NCI-H460 (cell line): ENCODE results near the gene SAPCD2. TPM values are rescaled to one million over a fixed set of nuclear protein-coding genes. Genes with fewer than 3 reads are reported as not detected.

ENCODE experiments used
- DNase-seq: peaks from one replicate; pipeline ENCODE4 v3.0.0-alpha.2; 2016; ENCODE audit warnings: low read depth; ENCODE audit errors: extremely low read depth
- total RNA-seq: library from RNA; depleted of rRNA; stranded (reverse); fragments of >200 nt; shearing (Covaris generic); gene quantifications from 2 replicates; pipeline ENCODE4 v1.2.3, GENCODE V29; 2014

The SAPCD2 gene
- total RNA-seq, 1 experiment from 2014 or later, result 32.4 TPM

DNA sequence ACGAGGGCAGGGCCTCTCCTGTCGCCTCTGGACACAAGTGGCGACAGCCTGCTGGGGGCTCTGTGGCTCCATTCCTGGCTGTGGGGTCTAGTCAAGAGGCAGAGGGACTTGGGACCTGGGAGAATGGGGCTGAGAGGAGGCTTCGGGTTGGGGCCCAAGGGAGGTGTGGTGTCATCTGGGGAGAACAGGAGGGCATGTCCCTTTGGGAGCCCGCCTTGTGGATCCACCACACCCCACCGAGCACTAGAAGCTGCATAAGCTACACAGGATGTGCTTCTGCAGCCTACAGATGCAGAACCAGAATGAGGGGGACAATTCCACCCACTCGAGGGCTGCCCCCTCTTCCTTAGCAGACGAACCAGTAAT lies 12.6 kb upstream of the SAPCD2 start:
- DNase-seq, result no peak

DNA sequence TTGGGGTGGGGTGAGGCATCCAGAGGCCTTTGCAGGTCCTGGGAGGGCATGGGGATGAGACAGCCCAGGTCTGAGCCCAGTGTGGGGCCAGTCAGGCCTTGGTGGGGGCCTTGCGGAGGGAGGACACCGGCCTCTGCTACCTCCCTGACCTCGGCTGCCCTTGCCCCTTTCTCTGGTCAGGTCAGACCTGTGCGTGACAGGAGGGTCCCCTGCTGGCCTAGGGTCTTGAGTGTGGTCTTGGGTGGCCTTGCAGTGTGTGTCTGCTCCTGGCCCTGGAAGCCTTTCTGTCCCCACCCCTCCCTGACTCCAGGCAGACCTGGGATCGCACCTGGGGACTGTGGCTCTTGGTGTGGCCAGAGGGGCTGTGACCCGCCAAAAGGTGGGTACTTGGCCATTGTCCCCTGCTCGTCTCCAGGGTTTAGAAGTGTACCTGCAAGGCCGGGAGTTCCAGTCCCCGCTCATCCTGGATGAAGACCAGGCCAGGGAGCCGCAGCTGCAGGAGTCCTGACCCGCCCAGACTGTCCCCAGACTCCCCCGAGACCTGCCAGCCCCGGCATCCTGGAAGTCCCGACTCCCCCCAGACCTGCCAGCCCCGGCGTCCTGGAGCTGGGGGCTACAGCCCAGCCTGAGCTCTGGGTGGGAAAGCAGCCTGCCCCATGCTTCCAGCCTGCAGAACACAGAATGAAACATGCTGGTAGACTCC lies 12.0 kb upstream of the SAPCD2 start:
- DNase-seq, result no peak

DNA sequence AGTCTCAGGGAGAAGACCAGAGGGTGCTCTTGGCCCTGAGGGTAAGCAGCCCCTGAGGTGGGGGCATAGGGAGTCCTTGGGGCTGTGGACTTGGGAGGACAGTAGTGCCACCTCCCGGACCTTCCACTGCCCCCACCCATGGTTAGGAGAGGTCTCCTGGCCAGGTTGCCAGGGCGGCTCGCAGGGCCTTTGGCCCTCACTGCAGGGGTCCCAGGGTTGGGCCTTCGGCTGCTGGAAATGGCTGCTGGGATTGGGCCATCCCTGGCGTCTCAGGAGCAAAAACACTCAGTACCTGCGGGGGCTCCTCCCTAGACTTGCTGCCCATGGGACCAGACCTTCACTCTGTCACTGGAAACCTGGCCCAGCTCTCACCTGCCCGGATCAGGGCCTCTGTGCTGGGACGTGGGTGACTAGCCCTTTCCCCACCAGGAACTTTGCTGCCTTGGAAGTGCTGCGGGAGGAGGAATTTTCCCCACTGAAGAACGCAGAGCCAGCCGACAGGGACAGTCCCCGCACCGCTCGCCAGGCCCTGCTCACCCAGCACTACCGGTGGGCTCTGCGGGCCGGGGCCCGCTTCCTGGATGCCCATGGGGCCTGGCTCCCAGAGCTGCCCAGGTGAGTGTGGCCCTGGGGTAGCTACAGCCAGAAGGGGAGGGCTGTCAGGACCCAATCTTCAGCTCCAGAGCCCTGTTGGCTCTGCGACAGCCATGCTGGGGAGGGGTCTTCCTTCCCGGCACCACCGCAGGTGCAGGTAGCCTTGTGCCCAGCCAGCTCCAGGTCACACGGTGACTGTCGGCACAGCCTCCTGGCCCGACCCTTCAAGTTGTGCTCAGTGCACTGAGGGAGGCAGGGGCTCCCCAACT lies 10.1 kb upstream of the SAPCD2 start:
- DNase-seq, result no peak

DNA sequence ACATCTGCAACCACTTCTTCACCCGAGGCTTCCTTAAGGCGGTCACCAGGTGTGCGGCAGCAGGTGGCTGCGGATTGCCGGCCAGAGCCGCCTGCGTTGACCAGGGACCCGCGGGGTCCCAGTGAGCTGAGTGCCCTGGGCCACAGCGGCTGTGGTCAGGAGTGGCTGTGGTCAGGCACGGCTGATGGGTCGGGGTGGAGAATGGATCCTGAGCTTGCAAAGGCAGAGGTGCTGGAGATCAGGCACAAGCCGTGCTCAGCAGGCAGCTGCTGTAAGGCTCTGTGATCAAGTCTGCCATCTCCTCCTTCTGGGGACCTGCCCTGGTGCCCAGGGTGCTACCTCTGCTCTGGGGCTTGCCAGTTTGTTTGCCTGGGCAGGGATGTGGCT lies 9.0 kb upstream of the SAPCD2 start:
- DNase-seq, result no peak

DNA sequence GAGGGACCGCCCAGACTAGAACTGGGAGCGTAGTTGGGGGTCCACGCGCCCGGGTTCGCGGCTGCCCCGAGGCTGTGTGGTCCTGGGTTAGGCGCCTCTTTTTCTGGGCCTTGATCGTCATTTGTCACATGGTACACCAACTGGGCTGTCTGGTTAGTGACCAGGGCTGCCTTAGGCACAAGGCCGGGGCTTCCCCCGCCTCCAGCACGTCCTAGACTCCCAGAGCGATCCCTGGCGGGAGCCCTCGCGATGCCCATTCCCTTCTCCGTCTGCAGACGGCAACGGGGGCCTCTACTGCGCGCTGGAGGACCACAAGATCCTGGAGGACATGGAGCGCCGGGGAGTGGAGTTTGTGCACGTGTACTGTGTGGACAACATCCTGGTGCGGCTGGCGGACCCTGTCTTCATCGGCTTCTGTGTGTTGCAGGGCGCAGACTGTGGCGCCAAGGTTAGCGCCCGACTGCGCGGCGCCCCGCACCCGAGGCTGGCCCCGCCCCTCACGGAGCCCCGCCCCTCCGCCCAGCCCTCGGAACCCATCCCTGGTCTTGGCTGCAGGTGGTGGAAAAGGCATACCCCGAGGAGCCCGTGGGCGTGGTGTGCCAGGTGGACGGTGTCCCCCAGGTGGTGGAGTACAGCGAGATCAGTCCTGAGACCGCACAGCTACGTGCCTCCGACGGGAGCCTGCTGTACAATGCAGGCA lies 8.5 kb upstream of the SAPCD2 start:
- DNase-seq, result no peak

DNA sequence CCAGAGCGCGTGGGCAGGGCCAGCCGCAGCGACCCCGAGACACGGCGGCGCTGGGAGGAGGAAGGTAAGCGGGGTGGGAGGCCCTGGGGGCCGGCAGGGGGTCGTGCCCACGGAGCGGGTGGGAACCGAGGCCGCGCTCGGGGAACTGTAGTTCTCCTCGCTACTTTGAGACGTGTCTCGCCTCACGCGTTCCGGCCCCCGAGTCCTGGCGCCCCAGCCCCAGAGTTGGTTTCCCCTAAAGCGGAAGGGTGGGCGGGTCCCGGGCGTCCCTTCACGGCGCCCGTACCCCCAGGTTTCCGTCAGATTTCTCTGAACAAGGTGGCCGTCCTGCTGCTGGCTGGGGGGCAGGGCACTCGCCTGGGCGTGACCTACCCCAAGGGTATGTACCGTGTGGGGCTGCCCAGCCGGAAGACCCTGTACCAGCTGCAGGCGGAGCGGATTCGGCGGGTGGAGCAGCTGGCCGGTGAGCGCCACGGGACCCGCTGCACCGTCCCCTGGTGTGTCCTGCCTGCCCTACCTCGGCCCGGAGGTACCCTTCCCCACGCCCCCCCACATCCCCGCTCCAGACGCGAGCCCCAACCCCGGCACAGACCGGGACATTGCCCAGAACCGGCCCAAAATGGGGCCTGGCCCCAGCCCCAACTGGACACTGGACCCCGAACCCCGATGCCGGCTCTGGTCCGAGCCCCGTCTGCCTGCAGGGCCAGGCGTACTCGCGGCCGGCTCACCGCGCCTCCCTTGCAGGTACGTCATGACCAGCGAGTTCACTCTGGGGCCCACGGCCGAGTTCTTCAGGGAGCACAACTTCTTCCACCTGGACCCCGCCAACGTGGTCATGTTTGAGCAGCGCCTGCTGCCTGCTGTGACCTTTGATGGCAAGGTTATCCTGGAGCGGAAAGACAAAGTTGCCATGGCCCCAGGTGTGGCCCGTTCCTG lies 7.7 kb upstream of the SAPCD2 start:
- DNase-seq, result no peak

DNA sequence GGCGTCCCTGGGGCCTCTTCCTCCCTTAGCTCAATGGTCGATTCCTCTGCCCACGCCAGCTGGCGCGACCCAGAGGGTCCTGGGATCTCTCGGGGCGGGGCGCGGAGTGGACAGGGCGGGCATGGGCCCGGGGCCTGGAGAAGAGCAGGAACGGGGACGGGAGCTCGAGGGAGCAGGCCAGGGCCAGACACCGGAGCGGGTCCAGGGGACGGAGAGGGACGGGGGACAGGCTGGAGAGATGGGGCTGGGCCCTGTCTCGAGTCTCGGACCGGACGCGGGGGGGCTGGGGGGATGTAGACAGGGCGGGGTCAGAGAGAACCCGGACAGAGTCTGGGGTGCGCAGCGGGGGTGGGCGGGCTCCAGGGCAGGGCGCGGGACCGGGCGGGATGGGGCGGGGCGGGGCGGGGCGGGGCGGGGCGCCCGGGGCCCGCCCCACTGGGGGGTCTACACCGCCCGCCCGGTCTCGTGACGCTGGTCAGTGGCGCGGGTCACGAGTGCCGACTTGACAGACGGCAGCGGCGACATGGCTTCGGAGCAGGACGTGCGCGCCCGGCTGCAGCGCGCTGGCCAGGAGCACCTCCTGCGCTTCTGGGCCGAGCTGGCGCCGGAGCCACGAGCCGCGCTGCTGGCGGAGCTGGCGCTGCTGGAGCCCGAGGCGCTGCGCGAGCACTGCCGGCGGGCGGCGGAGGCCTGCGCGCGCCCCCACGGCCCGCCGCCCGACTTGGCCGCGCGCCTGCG lies 6.8 kb upstream of the SAPCD2 start, which contains the start of gene UAP1L1:
TSS of gene UAP1L1 (plus strand) at position 508 of the 738 bp plus-strand sequence. CDS start at position 524, 16 bp downstream.
- no peak for DNase-seq

DNA sequence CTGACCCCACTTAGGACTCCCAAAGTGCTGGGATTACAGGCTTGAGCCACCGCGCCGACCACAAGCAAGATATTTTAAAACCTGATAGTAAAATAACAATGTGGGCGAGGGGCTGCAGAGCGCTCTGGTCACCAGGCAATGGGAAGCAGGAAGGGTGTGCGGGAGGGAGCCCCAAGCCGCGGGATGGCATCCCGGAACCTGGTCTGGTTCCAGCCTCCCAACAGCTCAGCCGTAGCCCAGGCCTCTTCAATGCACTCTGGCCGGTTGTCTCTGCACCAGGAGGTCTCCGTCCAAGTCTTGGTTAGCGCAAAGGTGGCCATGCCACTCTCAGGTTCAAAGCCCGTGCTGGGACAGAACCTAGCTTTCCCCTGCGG lies 6.3 kb upstream of the SAPCD2 start:
- no peak for DNase-seq

DNA sequence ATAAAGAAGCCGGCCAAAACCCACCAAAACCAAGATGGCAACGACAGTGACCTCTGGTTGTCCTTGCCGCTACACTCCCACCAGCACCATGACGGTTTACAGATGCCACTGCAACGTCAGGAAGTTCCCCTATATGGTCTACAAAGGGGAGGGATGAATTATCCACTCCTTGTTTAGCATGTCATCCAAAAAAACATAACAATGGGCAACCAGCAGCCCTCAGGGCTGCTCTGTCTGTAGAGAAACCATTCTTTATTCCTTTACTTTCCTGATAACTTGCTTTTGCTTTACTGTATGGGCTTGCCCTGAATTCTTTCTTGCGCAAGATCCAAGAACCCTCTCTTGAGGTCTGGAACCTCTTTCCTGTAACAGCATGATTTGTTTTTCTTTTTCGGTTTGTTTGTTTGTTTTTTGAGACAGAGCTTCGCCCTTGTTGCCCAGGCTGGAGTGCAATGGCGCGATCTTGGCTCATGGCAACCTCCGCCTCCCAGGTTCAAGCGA lies 5.0 kb upstream of the SAPCD2 start:
- DNase-seq, result no peak

DNA sequence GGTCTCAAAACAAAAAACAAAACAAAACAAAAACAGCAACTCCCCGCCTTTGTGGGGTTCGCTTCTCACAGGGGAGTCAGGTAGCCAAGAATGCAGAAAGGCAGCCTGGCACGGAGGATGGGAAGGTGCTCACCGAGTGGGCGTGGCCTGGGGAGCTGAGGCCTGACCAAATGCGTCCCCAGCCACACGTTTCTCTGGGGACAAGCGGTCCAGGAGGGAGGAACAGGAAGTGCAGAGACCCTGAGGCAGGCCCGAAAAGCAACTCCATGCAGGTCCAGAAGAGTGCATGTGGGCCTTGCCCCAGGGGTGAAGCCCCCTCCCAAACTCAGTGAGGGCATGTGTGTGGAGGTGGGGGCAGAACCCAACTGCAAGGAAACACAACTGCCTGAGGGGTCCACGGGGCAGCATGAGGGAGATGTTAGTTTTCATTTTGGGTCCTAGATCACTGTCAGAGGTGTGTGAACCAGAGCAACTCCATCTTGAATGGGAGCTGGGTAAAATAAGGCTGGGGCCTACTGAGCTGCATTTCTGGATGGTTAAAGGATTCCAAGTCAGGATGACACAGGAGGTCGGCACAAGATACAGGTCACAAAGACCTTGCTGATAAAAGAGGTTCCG lies 4.4 kb upstream of the SAPCD2 start:
- no peak for DNase-seq

DNA sequence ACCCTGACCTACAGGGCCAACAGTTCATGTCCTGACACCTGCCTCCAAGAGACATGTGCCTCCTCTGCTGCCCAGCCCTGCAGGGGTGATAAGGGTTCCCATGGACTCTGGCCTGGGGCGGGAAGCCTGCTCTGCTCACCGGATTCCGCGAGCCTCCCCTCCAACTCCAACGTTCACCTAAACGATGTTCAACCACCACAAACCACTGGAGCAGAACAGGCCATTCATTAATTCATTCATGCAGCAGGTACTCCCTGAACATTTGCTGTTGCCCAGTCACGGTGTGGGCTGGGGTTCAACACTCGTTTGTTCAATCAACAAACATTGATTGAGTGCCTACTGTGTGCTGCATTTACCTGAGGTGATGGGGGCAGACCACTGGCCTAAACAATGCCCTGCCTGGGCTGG lies 3.6 kb upstream of the SAPCD2 start:
- no peak for DNase-seq

DNA sequence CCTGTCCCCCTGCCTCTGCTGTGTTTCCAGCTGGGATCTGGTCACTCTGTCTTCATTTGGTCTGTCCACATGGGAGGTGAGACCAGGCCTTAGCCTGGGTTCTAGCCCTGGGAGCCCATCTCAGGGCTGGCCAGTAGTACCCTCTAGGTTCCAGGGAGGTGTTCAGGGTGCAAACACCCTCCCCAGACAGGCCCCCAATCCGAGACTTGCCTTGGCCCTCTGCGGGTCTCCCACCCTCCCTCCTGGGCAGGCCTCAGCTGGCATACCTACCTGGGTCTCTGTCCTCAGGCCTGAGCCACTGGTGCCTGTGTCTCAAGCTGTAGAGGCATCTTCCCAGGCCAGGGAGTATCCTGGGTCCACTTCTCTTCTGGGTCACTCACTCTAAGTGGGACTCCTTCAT lies 925 bp upstream of the SAPCD2 start:
- DNase-seq, result no peak

DNA sequence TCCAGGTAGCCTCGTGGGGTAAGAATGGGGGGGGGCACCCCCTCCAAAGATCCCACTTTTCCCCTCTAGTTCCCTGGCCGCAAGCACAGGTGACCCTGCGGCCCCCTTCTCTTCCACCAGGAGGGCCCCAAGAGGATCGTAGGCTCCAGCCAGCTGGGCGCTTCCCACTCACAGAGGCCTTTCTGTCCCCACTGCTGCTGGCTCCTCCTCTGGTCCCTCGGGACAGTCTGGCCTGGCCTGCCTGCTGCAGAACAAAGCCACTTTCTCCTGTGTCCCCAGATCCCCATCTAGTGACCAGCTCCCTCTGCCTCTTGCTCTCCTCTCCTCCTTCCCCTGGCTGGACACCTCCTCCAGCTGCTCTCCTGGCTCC lies 534 bp upstream of the SAPCD2 start:
- no peak for DNase-seq

DNA sequence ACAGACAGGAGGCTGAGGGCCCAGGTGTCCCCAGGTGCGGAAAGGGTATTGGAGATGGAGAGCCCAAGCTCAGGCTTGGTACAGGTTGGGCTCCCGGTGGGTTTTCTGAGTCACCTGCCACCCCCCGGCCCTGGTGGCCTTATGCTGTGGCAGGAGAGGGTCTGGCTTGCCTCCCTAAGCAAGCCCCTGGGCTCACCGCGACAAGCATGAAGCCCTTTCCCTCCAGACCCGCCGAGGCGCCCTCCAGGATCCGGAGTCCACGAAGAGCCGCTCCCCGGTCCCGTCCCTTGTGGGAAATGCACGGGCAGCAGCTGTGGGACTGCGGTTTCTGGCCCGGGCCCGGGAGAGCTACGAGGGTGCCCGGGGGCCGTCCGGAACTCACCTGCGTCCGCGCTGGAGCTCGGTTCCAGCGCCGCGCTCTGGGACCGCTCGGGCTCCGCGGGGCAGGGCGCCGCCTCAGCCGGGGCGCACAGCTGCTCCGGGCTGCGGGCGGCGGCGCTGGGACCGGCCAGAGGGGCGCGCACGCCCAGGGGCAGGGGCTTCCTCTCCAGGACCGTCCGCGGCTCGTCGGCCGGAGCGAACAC lies 757 bp downstream of the SAPCD2 start:
- DNase-seq, result no peak

DNA sequence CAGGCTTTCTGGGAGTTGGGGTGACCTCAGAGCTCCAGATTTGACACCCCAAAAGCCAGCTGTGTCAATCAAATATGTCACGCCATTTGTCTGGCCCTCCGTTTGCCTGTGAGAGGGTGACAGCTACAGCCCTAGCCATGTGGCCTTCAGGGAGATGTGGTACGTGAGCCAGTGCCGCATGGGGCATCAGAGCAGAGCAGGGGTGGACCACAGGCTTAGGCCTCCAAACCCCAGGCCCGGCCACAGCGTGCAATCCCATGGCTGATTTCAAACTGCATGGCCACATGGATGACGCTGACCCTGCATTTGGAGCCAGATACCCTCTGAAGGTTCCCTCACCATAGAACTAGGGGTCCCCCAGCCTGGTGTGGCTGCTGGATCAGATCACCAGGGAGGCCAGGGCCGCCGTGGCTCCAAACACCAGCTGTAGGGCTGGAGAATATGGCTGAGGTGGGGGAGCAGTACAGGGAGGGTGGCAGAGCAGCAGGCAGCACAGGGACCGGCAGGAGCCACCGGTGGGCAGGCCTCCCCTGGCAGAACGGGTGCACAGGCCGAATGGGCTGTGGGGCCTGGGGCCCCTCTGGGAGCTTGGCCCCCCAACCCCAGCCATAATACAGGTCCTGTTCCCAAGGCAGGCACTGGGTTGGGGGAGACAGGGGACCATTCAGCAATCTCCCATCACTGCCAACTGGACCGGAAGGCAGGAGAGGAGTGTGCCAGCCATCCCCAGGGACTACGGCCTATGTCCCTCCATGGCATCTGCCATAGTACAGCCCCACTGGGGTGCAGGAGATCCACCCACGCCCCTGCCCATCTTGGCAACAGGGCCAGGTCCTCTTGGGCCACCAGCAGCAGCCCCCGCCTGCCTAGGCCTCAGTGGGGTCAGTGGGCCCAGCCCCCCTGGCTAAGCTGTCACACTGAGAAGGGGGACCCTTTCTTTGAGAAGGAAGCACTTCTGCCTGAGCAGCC lies 1.5 kb downstream of the SAPCD2 start:
- no peak for DNase-seq

DNA sequence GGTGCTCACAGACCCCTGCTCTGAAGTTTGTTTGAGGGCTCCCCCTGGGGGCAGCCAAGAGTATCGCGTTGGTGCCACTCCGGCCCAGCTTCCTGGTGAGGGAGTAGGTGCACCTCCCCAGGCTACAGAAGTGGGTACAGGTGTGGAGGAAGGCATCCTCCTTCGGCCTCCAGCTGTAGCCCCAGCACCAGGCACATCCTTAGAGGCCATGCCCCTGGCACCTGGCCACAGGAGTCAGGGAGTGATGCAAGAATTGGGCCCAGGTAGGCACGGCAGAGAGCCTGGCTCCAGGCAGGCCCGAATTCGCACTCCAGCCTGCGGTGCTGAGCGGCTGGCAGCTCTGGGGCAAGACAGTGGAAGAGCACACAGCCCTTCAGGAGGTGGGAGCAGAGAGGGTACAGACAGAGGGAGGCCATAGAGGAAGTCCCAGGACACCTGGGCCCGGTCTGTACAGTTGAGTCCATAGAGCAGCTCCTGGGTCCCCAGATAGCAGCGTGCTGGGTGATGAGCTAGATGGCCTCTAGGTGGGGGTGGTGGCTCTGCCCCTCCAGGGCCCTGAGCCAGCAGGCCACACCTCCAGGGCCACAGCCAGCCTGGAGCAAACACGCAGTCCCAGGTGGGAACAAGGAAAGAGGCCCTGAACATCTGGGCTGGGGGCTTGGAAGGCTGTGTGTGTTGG lies 2.4 kb downstream of the SAPCD2 start:
- peak; percentile 81 for DNase-seq
